K562 (cell line): Measurements from ENCODE around the gene MRFAP1. TPM values are rescaled to one million over a fixed set of nuclear protein-coding genes. Genes with fewer than 3 reads are reported as not detected.
A peak's percentile ranks its signal among the peaks of the same experiment; 100 is the strongest.

Experiments used
- ARHGAP35 ChIP-seq: fragments of 450-650 bp; IDR thresholded peaks from 2 replicates; pipeline ENCODE4 v1.6.1; 2018; ENCODE audit not compliant: partially characterized antibody
- ATF1 ChIP-seq, 2 experiments: fragments of 450-650 bp in 1 of 2; IDR thresholded peaks; 2 replicates each; pipeline ENCODE4 v1.6.1; 2016; ENCODE audit warnings: missing compliant biosample characterization in 1 of 2, missing genetic modification characterization in 1 of 2
- CHAMP1 ChIP-seq: fragments of 450-650 bp; IDR thresholded peaks from 2 replicates; pipeline ENCODE4 v1.6.1; 2016; ENCODE audit warnings: mild to moderate bottlenecking
- CLOCK ChIP-seq: fragments of 250-450 bp; sonication (Bioruptor Pico); IDR thresholded peaks from 2 replicates; pipeline ENCODE4 v1.4.0; 2020; ENCODE audit warnings: mild to moderate bottlenecking, moderate library complexity, borderline replicate concordance
- DMBX1 ChIP-seq: fragments of 250-450 bp; sonication (Bioruptor Pico); IDR thresholded peaks from 2 replicates; pipeline ENCODE4 v1.8.0; 2022; ENCODE audit warnings: inconsistent platforms, mild to moderate bottlenecking, moderate library complexity, borderline replicate concordance
- ERF ChIP-seq: fragments of 450-650 bp; formaldehyde crosslinking; IDR thresholded peaks from 2 replicates; pipeline ENCODE4 v1.4.0; 2020; ENCODE audit warnings: mild to moderate bottlenecking, mixed read lengths
- GTF3C2 ChIP-seq: IDR thresholded peaks from 3 replicates; pipeline ENCODE4 v1.6.1; 2011; ENCODE audit warnings: borderline replicate concordance, mild to moderate bottlenecking, moderate library complexity; ENCODE audit not compliant: insufficient read length; ENCODE audit errors: extremely low read depth
- IRF2 ChIP-seq: sonication (generic); formaldehyde crosslinking; IDR thresholded peaks from 2 replicates; pipeline ENCODE4 v1.8.1; 2022; ENCODE audit warnings: mild to moderate bottlenecking, missing genetic modification reagents
- JUN ChIP-seq, 2 experiments: sonication (generic) in 1 of 2; formaldehyde crosslinking in 1 of 2; IDR thresholded peaks; 2 replicates each; pipeline versions ENCODE4 v1.6.1 to v1.8.0; 2012 to 2022; ENCODE audit warnings: borderline replicate concordance in 2 of 2, mild to moderate bottlenecking in 2 of 2, improper control_type of control experiment in 1 of 2, low read depth in 1 of 2, low read length in 1 of 2, missing genetic modification reagents in 1 of 2
- RCOR1 ChIP-seq, 2 experiments: IDR thresholded peaks; 2 replicates each; pipeline ENCODE4 v1.6.1; 2012; ENCODE audit warnings: low read depth in 2 of 2, low read length in 2 of 2, borderline replicate concordance in 1 of 2, improper control_type of control experiment in 1 of 2
- SRSF7 ChIP-seq: fragments of 200-400 bp; formaldehyde crosslinking; optimal IDR thresholded peaks from 2 replicates; pipeline ENCODE3; 2017; ENCODE audit warnings: mild to moderate bottlenecking, low read depth, low read length
- SUPT5H ChIP-seq: fragments of 450-650 bp; IDR thresholded peaks from 2 replicates; pipeline ENCODE4 v1.6.1; 2016
- ZFP91 ChIP-seq: sonication (generic); formaldehyde crosslinking; IDR thresholded peaks from 2 replicates; pipeline ENCODE4 v1.8.0; 2022; ENCODE audit warnings: mild to moderate bottlenecking, missing genetic modification reagents
- ZNF57 ChIP-seq: fragments of 450-650 bp; formaldehyde crosslinking; IDR thresholded peaks from 2 replicates; pipeline ENCODE4 v1.4.0; 2020; ENCODE audit warnings: mild to moderate bottlenecking, moderate library complexity
- polyA plus RNA-seq, 8 experiments: library from polyadenylated mRNA; depleted of rRNA in 4 of 8; stranded (reverse) in 5 of 8; unstranded in 3 of 8; fragments of >200 nt; fragmentation: Nextera tagmentation in 2 of 8; fragmentation: Illumina TruSeq in 1 of 8; extraction: Ambion mirVana in 2 of 8; extraction: Trizol in 1 of 8; gene quantifications; 2 replicates each; pipeline versions ENCODE4 v1.2.1 to v1.2.3, GENCODE V29; 2011 to 2014; ENCODE audit warnings: inconsistent platforms in 1 of 8, missing spikeins in 1 of 8
- total RNA-seq, 7 experiments: library from RNA; depleted of rRNA in 6 of 7; stranded (reverse); fragments of >200 nt in 6 of 7; fragmentation: Illumina TruSeq in 2 of 7; extraction: Trizol in 2 of 7; gene quantifications; 2 replicates each; pipeline versions ENCODE4 v1.2.1 to v1.2.3, GENCODE V29; 2011 to 2021; ENCODE audit warnings: low replicate concordance in 1 of 7

MRFAP1 gene
- total and polyA plus RNA-seq, 9 of the 15 experiments (the other 6 are each of a cell fraction or from before 2014, with no cell fraction given) = 46.0 to 270 (median 151) TPM

- TF ChIP-seq ZFP91 (CRISPR knock-in tag) = no peak
- TF ChIP-seq ARHGAP35 = no peak
- no peak for TF ChIP-seq DMBX1 (CRISPR knock-in tag)
- no peak for TF ChIP-seq ERF (CRISPR knock-in tag)
- no peak; the same call in 1 of the 2 replicates for TF ChIP-seq CHAMP1
- TF ChIP-seq IRF2 (CRISPR knock-in tag) = no peak
- TF ChIP-seq SRSF7 = no peak
- peak in 1 of 2 experiments; percentile 63; a peak in 1 of 4 replicates for TF ChIP-seq RCOR1 (IDR thresholded peaks at IDR 0.05; ENCODE audit: borderline replicate concordance in 1 of 2, low read depth in 2 of 2, low read length in 2 of 2)
- no peak for TF ChIP-seq CLOCK (CRISPR knock-in tag)
- TF ChIP-seq ATF1 (CRISPR knock-in tag; IDR thresholded peaks at IDR 0.05) = no peak
- peak; percentile 46 for TF ChIP-seq ATF1 (tag; IDR thresholded peaks at IDR 0.05)
- no peak for TF ChIP-seq ZNF57 (CRISPR knock-in tag)
- 0 out of 2 replicates have a peak, but pooled peaks have one; percentile 53 for TF ChIP-seq JUN (IDR thresholded peaks at IDR 0.05; ENCODE audit: borderline replicate concordance, low read depth, low read length)
- TF ChIP-seq JUN (CRISPR knock-in tag; IDR thresholded peaks at IDR 0.05; ENCODE audit: borderline replicate concordance) = no peak
- TF ChIP-seq GTF3C2 = no peak
- TF ChIP-seq SUPT5H = no peak
Observed at GRCh38 chr4:6674500-6675149, 34.1 kb downstream of the MRFAP1 start (continued).
